Naive thymus-derived CD4-positive, alpha-beta T cell (primary cell): Measurements from ENCODE around the gene SRP54. TPM values are rescaled to one million over a fixed set of nuclear protein-coding genes. Genes with fewer than 3 reads are reported as not detected.

Source experiments
- ATAC-seq: fragments of 150-1000 bp; cut with Tn5 transposase; 2 replicates; pipeline ENCODE4 v1.10.0; 2021; ENCODE audit warnings: mild to moderate bottlenecking, moderate library complexity
- CTCF ChIA-PET: fragments of 350-600 bp; sonication (Branson Sonifier 250); formaldehyde crosslinking; loops from one replicate; lab custom pipeline; 2021; ENCODE audit warnings: antibody characterized with exemption; lab: Charles Lee
- POLR2A ChIA-PET: fragments of 350-600 bp; sonication (Branson Sonifier 250); formaldehyde crosslinking; loops from one replicate; lab custom pipeline; 2021; ENCODE audit warnings: antibody characterized with exemption, inconsistent platforms; lab: Charles Lee
- DNase-seq, 9 donors: peaks; one replicate each; pipeline versions ENCODE4 v3.0.0 to v3.0.0-alpha.2; 2020 to 2022; ENCODE audit warnings: mixed read lengths in 1 of 9
- H3K27ac ChIP-seq: one replicate; pipeline ENCODE4 v1.7.0; 2013; ENCODE audit warnings: mild to moderate bottlenecking, low read depth, low read length, moderate library complexity
- H3K27me3 ChIP-seq, 2 donors: one replicate each; pipeline ENCODE4 v1.7.0; 2013; ENCODE audit warnings: low read length in 2 of 2, mild to moderate bottlenecking in 2 of 2, moderate library complexity in 2 of 2; ENCODE audit not compliant: control insufficient read depth in 2 of 2, insufficient read depth in 2 of 2
- H3K36me3 ChIP-seq, 3 experiments: 1 replicate in 2 of 3; 2 replicates in 1 of 3; pipeline ENCODE4 v1.7.0; 2013; ENCODE audit warnings: low read length in 3 of 3, mild to moderate bottlenecking in 3 of 3, moderate library complexity in 1 of 3; ENCODE audit not compliant: insufficient read depth in 3 of 3, control insufficient read depth in 2 of 3
- H3K4me1 ChIP-seq, 2 donors: one replicate each; pipeline ENCODE4 v1.7.0; 2013; ENCODE audit warnings: low read length in 2 of 2, mild to moderate bottlenecking in 2 of 2, moderate library complexity in 1 of 2; ENCODE audit not compliant: control insufficient read depth in 2 of 2, insufficient read depth in 2 of 2
- H3K4me3 ChIP-seq: 2 replicates; pipeline ENCODE4 v1.7.0; 2013; ENCODE audit warnings: mild to moderate bottlenecking, low read length
- H3K9me3 ChIP-seq, 3 experiments: 1 replicate in 2 of 3; 2 replicates in 1 of 3; pipeline ENCODE4 v1.7.0; 2013; ENCODE audit warnings: low read length in 3 of 3; ENCODE audit not compliant: control insufficient read depth in 2 of 3
- H3K27ac Mint-ChIP-seq, 9 donors: one replicate each; pipeline ENCODE4 v1.8.0; 2020 to 2022; ENCODE audit warnings: mixed read lengths in 9 of 9, mild to moderate bottlenecking in 8 of 9, moderate library complexity in 5 of 9, inconsistent platforms in 2 of 9
- H3K27me3 Mint-ChIP-seq, 5 donors: one replicate each; pipeline ENCODE4 v1.8.0; 2021 to 2022; ENCODE audit warnings: mixed read lengths in 5 of 5, mild to moderate bottlenecking in 1 of 5
- H3K36me3 Mint-ChIP-seq, 5 donors: one replicate each; pipeline ENCODE4 v1.8.0; 2020 to 2022; ENCODE audit warnings: mixed read lengths in 5 of 5, mild to moderate bottlenecking in 3 of 5, inconsistent platforms in 1 of 5
- H3K4me1 Mint-ChIP-seq, 7 donors: one replicate each; pipeline ENCODE4 v1.8.0; 2020 to 2022; ENCODE audit warnings: mixed read lengths in 7 of 7, mild to moderate bottlenecking in 3 of 7, inconsistent platforms in 1 of 7
- H3K4me3 Mint-ChIP-seq, 10 donors: one replicate each; pipeline ENCODE4 v1.8.0; 2020 to 2022; ENCODE audit warnings: mild to moderate bottlenecking in 10 of 10, mixed read lengths in 10 of 10, moderate library complexity in 6 of 10, inconsistent platforms in 2 of 10
- H3K9me3 Mint-ChIP-seq, 11 donors: one replicate each; pipeline ENCODE4 v1.8.0; 2020 to 2022; ENCODE audit warnings: mixed read lengths in 11 of 11, mild to moderate bottlenecking in 4 of 11, inconsistent platforms in 1 of 11, moderate library complexity in 1 of 11
- intact Hi-C, 2 donors: fragments of 100-400 bp; cut with micrococcal nuclease; formaldehyde crosslinking; loops; one replicate each; pipeline ENCODE4 v1.15.1; 2023
- polyA plus RNA-seq, 2 donors: library from polyadenylated mRNA; unstranded; fragments of 300-500 nt; fragmentation: Illumina TruSeq; gene quantifications; one replicate each; pipeline ENCODE4 v1.2.3, GENCODE V29; 2021
- total RNA-seq, 6 experiments: library from RNA in 5 of 6; stranded (reverse) in 5 of 6; gene quantifications; 1 replicate in 5 of 6; 2 replicates in 1 of 6; pipeline ENCODE4 v1.2.3 and lab custom pipeline; 2021 to 2026

Gene SRP54
- total and polyA plus RNA-seq, 7 experiments from 2014 or later = 34.2 to 61.4 (median 40.0) TPM

DNA sequence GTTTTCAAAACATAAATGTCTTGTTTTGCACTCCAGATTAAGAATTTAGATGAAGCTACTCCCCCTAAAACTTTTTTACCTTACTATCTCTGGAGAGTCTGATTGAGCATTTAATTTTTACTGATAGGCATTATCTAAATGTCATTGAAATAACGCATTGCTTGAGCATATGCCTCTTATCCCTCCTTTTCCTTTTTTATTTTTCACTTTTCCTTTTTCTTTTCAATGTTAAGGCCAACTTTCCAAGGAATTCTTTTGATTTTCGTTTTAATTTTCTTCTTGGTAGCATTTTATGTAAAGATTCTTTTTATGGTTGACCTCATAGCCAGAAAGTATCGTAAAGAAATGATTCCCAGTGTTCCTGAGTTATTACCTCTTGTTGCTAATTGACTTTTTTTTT, 2.9 kb downstream of the SRP54 start:
- intact Hi-C loops = no loop called here
- peaks cover 0 to 8% (median 0%) of the 10 kb centered on the region in 3 experiments for H3K36me3 ChIP-seq
- H3K9me3 ChIP-seq = no peaks in the 10 kb centered on the region
- H3K4me1 ChIP-seq = peaks cover 23 to 27% of the 10 kb centered on the region in 2 donors
- H3K4me1 Mint-ChIP-seq = peaks cover 0 to 37% (median 28%) of the 10 kb centered on the region in 7 donors
- peak overlapping the region in 3 of 10 donors; percentile 9 to 75 (median 50) for H3K4me3 Mint-ChIP-seq
- ATAC-seq = no peak
- no peak overlapping the region for H3K4me3 ChIP-seq
- peaks cover 0 to 4% (median 0%) of the 10 kb centered on the region in 11 donors for H3K9me3 Mint-ChIP-seq
- H3K27ac ChIP-seq = no peak overlapping the region
- H3K27me3 ChIP-seq = no peaks in the 10 kb centered on the region
- peaks cover 0 to 12% (median 0%) of the 10 kb centered on the region in 5 donors for H3K36me3 Mint-ChIP-seq
- H3K27me3 Mint-ChIP-seq = no peaks in the 10 kb centered on the region
- no peak for DNase-seq
- ChIA-PET CTCF (no interaction called here), POLR2A (interaction anchor here (1.8 kb wide), 1 partner anchor 111 kb away, joined by 5 read pairs; the partner anchor contains the start of gene BAZ1A)
- H3K27ac Mint-ChIP-seq = peak overlapping the region in 1 of 9 donors; percentile 67

DNA sequence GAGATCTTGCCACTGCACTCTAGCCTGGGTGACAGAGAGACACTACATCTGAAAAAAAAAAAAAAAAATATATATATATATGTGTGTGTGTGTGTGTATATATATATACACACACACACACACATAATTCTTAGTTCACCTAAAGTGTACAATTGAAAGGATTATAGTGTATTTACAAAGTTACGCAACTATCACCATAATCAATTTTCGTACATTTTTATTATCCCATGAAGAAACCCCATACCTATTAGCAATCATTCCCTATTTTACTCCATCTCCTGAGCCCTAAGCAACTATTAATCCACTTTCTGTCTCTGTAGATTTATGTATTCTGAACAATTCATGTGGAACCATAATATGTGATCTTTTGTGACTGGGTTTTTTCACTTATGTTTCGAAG, 4.4 kb downstream of the SRP54 start:
- no peaks in the 10 kb centered on the region for H3K27me3 ChIP-seq
- no peaks in the 10 kb centered on the region for H3K9me3 ChIP-seq
- ChIA-PET CTCF (no interaction called here), POLR2A (no interaction called here)
- H3K9me3 Mint-ChIP-seq = peaks cover 0 to 4% (median 0%) of the 10 kb centered on the region in 11 donors
- peaks cover 19 to 27% of the 10 kb centered on the region in 2 donors for H3K4me1 ChIP-seq
- H3K36me3 Mint-ChIP-seq = peaks cover 0 to 14% (median 0%) of the 10 kb centered on the region in 5 donors
- intact Hi-C loops = no loop called here
- no peak overlapping the region for H3K27ac Mint-ChIP-seq
- H3K27me3 Mint-ChIP-seq = no peaks in the 10 kb centered on the region
- DNase-seq = no peak
- peak overlapping the region in 3 of 10 donors; percentile 45 to 61 (median 48) for H3K4me3 Mint-ChIP-seq
- H3K36me3 ChIP-seq = peaks cover 0 to 8% (median 0%) of the 10 kb centered on the region in 3 experiments
- no peak overlapping the region for H3K4me3 ChIP-seq
- no peak for ATAC-seq
- H3K27ac ChIP-seq = no peak overlapping the region
- H3K4me1 Mint-ChIP-seq = peaks cover 7 to 50% (median 33%) of the 10 kb centered on the region in 7 donors

DNA sequence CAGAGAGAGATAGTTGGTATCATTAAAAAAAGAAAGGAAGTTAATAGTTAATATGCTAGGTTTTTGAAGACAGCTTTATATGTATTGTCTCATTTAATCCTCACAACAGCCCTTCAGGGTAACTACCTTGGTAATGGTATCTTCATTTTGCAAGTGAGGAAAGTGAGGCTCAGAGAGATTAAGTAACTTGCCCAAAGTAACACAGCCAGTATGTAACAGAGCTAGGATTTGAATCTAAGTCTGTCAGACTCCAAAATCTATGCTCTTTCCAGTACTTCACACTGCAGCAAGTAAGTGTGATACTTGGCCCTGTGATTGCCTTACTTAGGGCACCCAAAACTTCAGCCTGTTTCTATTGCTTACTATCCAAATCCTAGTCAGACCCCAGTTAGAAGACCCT, 7.0 kb downstream of the SRP54 start:
- no peaks in the 10 kb centered on the region for H3K27me3 ChIP-seq
- DNase-seq (no peak), ATAC-seq (no peak)
- Mint-ChIP-seq H3K9me3 (no peaks in the 10 kb centered on the region), H3K36me3 (peaks cover 0 to 10% (median 5%) of the 10 kb centered on the region in 5 donors), H3K4me3 (peak overlapping the region in 2 of 10 donors; percentile 5 to 18), H3K27ac (peak overlapping the region in 2 of 9 donors; percentile 47 to 56), H3K4me1 (peaks cover 14 to 62% (median 44%) of the 10 kb centered on the region in 7 donors), H3K27me3 (no peaks in the 10 kb centered on the region)
- H3K27ac ChIP-seq = no peak overlapping the region
- POLR2A ChIA-PET = no interaction called here
- intact Hi-C loops = no loop called here
- no peak overlapping the region for H3K4me3 ChIP-seq
- no peaks in the 10 kb centered on the region for H3K36me3 ChIP-seq
- H3K9me3 ChIP-seq = no peaks in the 10 kb centered on the region
- H3K4me1 ChIP-seq = peaks cover 11 to 14% of the 10 kb centered on the region in 2 donors
- CTCF ChIA-PET = no interaction called here

DNA sequence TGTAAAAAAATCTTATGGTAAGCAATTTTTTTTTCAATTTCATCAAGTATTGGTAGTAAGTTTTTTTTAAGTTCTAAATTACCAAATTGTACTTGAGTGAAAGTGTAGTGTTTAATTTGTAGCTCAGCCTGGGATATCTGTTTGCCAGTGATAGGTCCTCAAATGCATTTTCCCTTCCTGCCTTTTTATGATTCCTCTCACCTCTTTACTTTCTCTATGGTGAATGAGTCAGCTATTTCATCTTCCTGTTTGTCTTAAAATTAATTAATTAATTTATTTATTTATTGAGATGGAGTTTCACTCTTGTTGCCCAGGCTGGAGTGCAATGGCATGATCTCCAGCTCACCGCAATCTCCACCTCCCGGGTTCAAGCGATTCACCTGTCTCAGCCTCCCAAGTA, 10.6 kb downstream of the SRP54 start:
- no peak for DNase-seq
- Histone ChIP-seq H3K36me3 (peaks cover 0 to 6% (median 0%) of the 10 kb centered on the region in 3 experiments), H3K9me3 (no peaks in the 10 kb centered on the region), H3K27ac (no peak overlapping the region), H3K27me3 (no peaks in the 10 kb centered on the region), H3K4me3 (no peak overlapping the region), H3K4me1 (peaks cover 4 to 5% of the 10 kb centered on the region in 2 donors)
- no peaks in the 10 kb centered on the region for H3K27me3 Mint-ChIP-seq
- peak overlapping the region in 1 of 9 donors; percentile 65 for H3K27ac Mint-ChIP-seq
- ATAC-seq = no peak
- POLR2A ChIA-PET = interaction anchor here (1.5 kb wide), 1 partner anchor 10 kb away, joined by 5 read pairs; the partner anchor contains the start of gene SRP54
- H3K4me1 Mint-ChIP-seq = peaks cover 14 to 59% (median 40%) of the 10 kb centered on the region in 7 donors
- intact Hi-C loops = no loop called here
- H3K36me3 Mint-ChIP-seq = peaks cover 0 to 12% (median 5%) of the 10 kb centered on the region in 5 donors
- CTCF ChIA-PET = interaction anchor here (0.6 kb wide), 1 partner anchor 821 kb away, joined by 5 read pairs; no protein-coding TSS in a partner anchor
- H3K9me3 Mint-ChIP-seq = no peaks in the 10 kb centered on the region
- no peak overlapping the region for H3K4me3 Mint-ChIP-seq

DNA sequence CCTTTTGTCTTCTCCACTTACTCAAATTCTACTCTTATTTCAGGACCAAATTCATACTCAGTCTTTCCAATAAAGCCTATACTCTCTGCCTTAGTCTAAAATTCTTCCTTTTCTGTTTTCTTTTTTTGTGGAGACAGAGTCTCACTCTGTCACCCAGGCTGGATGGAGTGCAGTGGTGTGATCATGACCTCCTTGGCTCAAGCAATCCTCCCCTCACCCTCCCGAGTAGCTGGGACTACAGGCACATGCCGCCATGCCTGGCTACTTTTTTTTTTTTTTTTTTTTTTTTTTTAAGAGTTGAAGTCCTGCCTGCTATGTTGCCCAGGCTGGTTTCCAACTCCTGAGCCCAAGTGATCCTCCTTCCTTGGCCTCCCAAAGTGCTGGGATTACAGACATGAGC, 11.9 kb downstream of the SRP54 start:
- no peak for ATAC-seq
- CTCF ChIA-PET = no interaction called here
- H3K36me3 Mint-ChIP-seq = peaks cover 0 to 12% (median 5%) of the 10 kb centered on the region in 5 donors
- peaks cover 0 to 6% (median 0%) of the 10 kb centered on the region in 3 experiments for H3K36me3 ChIP-seq
- peaks cover 14 to 46% (median 28%) of the 10 kb centered on the region in 7 donors for H3K4me1 Mint-ChIP-seq
- no peaks in the 10 kb centered on the region for H3K9me3 Mint-ChIP-seq
- H3K9me3 ChIP-seq = no peaks in the 10 kb centered on the region
- no peak for DNase-seq
- H3K27me3 ChIP-seq = no peaks in the 10 kb centered on the region
- H3K27ac ChIP-seq = no peak overlapping the region
- H3K27ac Mint-ChIP-seq = peak overlapping the region in 7 of 9 donors; percentile 4 to 86 (median 36)
- POLR2A ChIA-PET = no interaction called here
- no peak overlapping the region for H3K4me3 ChIP-seq
- peaks cover under 1 to 5% of the 10 kb centered on the region in 2 donors for H3K4me1 ChIP-seq
- intact Hi-C loops = no loop called here
- H3K27me3 Mint-ChIP-seq = no peaks in the 10 kb centered on the region
- no peak overlapping the region for H3K4me3 Mint-ChIP-seq

DNA sequence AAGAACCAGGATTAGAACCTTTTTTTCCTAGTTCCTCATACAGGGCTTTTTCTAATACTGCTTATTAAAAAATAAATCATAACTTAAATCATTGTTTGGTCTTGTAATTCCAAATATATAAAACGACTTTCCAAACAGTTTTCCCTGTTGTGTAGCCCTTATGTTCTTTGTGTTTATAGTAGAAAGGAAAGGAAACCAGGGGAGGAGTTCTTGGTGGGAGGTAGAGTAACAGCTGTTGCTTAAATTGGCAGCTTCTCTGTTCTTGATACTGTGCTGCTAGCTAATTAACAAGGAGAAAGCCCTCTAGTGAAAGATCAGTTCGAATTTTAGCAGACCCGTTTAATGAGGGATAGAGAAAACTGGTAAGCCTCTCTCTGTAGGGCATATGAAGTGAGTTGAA, 15.0 kb downstream of the SRP54 start:
- Mint-ChIP-seq H3K27ac (peak overlapping the region in 4 of 9 donors; percentile 2 to 32 (median 19)), H3K4me3 (no peak overlapping the region), H3K36me3 (peaks cover 0 to 22% (median 10%) of the 10 kb centered on the region in 5 donors), H3K27me3 (no peaks in the 10 kb centered on the region), H3K4me1 (peaks cover 7 to 22% (median 17%) of the 10 kb centered on the region in 7 donors), H3K9me3 (no peaks in the 10 kb centered on the region)
- Histone ChIP-seq H3K4me3 (no peak overlapping the region), H3K27ac (no peak overlapping the region), H3K36me3 (peaks cover 0 to 15% (median 0%) of the 10 kb centered on the region in 3 experiments), H3K27me3 (no peaks in the 10 kb centered on the region), H3K9me3 (no peaks in the 10 kb centered on the region), H3K4me1 (no peaks in the 10 kb centered on the region)
- ChIA-PET CTCF (interaction anchor here (0.8 kb wide), 1 partner anchor 142 kb away, joined by 4 read pairs; no protein-coding TSS in a partner anchor), POLR2A (no interaction called here)
- DNase-seq (no peak), ATAC-seq (no peak)
- intact Hi-C loops = no loop called here
